ENCODE measurements around the gene SLIT1.

Gene SLIT1

DNA sequence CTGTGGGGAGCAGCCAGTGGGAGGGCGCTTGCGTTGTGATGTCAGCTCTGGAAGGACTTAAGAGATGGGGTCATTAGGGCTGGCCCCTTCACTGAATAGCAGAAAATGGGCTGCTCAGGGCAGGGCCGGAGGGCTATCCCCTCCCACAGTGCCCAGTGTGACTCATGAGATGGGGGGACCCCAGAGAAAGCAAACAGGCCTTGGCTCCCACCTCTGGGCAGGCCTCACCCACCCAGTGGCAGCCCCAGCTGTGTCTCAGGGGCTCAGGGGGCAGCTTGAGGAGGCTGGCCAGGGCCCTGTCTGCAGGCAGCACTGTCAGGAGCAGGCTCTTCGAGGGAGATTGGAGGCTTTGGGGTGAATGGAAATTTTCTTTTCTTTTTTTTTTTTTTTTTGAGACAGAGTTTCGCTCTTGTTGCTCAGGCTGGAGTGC, 168.3 kb downstream of the SLIT1 start:
- no peak for DNase-seq

- DNase-seq = no peak
Measured at GRCh38 chr10:97016728-97017473, 168.9 kb downstream of the SLIT1 start.

GRCh38 chr10:97015240-97015639, 170.5 kb downstream of the SLIT1 start:
- DNase-seq = no peak

DNA sequence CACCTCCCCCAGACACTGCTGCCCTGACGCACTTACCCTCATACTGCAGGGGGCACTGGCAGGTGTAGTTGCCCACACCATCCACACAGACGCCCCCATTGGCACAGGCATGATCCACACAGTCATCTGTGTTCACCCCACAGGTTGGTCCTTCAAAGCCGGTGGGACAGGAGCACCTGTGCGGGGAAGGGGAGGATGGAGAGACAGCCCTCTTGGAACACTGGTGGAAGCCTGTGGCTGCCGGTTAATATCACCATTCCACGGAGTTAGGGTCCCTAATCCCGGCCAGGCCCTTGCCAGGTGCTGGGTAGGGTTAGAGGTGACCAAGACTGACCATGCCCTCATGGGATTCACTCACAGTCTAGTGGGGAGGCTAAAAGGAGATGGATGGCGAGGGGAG, 171.8 kb downstream of the SLIT1 start:
- DNase-seq = no peak

GRCh38 chr10:97013568-97013967, 172.2 kb downstream of the SLIT1 start:
- DNase-seq = no peak

GRCh38 chr10:97012470-97012869, 173.3 kb downstream of the SLIT1 start:
- DNase-seq = no peak

- no peak for DNase-seq
Measured at GRCh38 chr10:97011397-97011796, 174.4 kb downstream of the SLIT1 start.

- no peak for DNase-seq
Measured at GRCh38 chr10:97010695-97011206, 175.0 kb downstream of the SLIT1 start.

DNA sequence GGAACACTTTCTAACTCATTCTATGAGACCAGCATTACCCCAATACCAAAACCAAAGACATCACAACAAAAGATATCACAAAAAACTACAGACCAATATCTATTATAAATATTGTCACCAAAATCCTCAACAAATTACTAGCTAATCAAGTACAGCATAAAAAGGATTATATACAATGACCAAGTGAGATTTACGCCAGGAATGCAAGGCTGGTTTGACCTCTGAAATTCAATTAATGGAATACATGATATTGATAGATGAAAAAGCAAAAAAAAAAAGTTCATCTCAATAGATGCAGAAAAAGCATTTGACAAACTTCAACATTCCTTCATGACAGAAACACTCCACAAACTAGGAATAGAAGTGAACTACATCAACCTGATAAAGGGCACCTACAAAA, 178.3 kb downstream of the SLIT1 start:
- no peak for DNase-seq

DNA sequence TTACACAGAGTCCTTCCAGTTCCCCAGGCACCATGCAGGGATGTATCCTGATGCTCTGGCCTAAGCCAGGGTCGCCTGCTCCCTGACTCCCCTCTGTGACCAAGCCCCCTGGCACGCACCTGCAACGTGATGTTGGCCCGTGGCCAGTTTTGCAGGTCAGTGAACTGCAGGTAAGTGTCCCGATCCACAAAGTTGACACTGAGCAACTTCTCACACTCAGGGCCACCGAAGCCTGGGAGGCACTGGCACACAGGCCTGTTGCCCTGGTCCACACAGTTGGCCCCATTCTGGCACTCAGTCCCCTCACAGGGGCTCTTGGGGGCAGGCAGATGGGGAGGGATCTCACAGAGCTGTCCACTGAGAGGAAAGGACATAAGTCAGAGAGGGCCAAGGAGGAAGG, 179.4 kb downstream of the SLIT1 start:
- no peak for DNase-seq

DNA sequence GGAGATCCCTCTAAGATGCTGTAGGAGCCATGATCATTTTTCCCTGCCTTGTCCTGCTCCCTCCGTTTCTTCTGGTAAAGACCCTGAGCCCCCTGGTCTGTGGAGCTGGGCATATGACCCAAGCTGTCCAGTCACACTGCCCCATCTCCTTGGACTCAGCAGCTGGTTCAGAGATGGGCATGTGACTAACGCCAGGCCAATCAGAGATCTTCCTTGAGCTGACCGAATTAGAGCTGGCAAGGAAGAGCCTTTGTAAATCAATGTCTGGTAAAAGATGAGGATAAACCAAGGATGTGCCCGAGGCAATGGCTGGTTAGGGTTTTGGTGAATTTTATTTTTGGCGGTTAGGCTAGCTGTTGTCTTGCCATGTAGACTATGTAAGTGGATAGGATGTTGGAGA, 180.4 kb downstream of the SLIT1 start:
- DNase-seq = no peak

DNA sequence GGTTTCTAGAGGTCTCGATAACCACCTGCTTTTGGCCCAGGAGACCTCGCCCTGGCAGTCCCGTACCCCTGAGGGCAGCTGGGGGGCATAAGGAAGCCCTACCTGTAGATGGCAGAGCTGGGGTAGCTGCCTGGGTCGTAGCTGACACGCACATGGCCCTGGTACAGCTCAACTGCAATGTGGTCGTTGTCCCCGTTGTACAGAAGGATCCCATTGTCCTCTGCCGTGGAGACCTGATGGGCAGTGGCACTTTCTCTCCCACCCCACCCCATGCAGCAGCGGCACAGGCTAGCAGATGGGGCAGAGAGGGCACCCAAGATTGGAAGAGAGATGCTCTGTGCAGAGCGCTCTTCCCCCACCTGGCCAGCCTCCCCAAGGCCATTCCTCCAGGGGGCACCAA, 181.2 kb downstream of the SLIT1 start:
- DNase-seq = no peak

DNA sequence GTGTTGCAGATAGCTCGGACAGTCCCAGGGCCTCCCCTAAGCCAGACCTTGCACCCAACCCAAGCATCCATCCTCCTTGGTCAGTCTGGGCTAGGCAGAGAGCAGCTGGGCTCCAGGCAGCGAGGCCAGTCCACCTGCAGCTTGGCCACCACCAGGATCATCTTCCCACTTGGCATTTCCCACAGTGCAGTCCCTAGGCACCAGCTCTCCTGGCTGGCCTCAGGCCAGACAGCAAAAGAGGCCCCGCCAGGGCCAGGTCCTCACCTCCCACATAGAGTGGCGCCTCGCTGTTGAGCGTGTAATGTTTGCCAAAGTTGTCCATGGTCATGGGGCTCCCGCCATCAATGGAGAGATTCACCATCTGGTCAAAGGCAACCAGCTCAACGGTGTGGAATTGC, 182.0 kb downstream of the SLIT1 start:
- no peak for DNase-seq

DNA sequence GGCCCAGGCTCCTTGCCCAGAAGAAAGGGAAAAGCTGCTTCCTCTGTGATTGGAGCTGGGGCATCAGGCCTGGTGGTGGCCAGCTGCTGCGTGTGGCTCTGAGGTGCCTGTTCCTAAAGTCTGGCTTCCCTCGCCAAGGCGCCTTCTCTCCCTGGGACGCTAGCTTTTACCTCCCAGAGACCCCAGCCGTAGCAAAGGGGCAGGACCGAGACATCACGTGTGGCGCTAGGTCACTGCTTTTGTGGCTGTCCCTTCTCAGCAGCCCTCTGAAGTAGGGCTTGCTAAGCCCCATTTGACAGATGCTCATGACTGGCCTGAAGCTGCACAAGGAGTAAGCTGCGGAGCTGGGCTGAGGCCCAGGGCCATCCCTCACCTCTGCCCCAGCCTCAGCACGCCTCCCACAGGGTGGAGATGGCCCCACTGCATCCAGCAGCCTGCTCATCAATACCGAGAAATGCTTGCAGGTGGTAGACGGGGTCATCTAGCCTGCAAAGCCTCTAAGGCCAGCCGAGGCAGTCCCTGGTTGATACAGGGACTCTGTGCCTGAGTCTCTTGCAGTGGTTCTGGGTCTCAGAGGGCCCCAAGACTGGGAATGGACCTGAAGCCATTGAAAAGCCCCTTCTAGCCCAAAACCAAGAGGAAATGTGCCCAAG, 182.5 kb downstream of the SLIT1 start:
- no peak for DNase-seq

DNA sequence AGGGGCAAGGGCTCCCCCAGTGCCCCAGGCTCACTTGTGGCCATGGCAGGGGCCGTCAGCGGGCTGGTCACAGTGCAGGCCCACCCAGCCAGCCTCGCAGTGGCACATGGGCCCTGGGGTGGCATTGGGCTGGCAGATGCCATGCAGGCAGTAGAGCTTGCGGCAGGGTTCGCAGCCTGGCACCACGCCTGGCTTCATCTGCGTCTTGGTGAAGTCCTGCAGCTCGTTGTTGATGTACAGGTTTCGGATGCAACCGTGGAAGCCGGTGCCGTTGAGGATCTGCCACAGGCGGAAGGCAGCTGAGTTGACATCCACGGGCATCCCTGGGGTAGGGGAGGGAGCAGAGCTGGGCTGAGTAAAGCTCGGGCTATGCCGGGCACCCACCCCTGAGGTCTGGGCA, 183.1 kb downstream of the SLIT1 start:
- no peak for DNase-seq

DNA sequence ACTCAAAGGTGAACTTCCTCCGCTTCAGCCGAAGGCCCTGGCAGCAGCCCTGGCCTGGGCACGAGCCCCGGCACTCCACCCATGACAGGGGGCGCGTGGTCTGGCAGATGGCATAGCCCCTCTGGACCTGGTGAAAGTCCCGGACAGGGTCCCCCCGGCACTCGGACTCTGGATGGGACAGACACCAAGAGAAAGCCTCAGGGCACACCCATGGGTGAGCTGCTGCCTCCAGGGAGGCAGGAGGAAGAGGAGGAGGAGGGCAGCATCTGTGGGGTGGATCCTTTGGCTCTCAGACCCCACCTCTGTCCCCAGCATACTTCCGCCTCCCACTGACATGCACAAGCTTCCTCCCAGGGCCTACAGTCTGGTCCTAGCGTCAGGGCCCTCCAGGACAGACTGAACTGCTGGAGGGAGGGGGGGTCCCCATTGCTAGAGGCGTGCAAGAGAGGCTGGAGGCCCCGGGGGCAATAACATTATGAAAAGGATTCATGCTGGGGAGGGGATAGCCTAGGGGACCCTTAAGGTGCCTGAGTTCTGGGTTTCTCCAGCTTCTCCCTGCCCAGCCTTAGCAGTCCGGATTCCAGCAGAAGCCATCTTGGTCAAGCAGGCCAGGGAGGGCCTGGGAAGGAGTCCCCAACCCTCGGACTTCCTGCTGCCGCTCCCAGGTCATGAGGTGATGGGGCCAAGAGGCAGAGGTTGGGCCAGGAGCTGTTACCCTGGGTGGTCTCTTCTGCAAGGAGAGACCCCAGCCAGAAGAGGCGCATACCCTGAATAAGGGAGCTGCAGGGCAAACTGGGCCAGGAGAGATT, 184.4 kb downstream of the SLIT1 start:
- DNase-seq = no peak

DNA sequence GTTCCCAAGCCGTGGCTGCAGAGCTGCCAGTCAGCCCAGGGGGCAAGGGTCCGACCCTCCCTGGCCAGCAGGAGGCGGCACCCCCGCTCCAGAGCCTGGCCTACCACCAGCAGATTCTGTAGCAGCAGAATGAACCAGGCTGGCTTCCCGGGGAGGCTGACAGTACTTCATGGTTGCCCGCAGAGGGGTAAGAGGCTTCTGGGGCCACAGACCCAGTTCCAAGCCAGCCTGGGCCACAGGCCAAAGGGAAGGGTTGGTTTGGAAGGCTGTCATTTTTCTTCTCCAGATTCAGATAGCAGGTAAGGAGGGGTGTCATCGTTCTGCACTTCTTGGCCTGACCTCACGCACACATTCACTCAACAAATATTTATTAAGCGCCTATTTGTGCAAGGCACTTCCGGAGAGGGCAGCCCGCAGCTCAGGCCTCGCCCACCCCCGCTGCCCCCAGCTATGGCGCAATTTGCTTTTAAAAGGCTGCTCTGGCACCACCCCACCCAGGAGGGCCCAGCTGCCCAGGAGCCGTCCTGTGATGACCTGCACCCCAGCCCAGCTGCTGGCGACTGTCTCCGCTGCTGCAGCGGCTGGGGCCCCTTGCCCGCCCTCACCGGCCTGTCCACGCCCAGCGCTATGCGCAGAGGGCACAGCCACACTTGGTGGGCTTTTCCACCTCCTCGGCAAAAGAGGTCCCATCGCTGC, 185.1 kb downstream of the SLIT1 start:
- DNase-seq = peak in 1 of 2 experiments; percentile 11

DNA sequence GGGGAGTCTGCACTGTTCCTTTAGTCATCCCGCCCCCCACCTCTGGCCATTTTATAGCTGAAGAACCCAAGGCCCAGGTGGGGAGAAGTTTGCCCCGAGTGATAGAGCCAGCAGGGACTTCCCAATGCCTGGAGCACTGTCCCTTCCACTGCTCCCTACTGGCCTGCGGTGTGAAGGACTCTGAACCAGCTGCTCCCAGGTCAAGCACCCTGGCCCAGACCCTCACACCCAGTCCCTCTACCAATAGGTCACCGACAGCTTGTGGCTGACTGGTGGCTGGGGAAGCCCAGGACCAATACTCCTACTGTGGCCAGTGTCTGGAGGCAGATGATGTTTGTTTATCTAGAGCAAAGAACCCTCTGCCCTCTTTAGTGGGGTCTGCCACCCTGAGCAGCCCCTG, 185.8 kb downstream of the SLIT1 start:
- no peak for DNase-seq

DNA sequence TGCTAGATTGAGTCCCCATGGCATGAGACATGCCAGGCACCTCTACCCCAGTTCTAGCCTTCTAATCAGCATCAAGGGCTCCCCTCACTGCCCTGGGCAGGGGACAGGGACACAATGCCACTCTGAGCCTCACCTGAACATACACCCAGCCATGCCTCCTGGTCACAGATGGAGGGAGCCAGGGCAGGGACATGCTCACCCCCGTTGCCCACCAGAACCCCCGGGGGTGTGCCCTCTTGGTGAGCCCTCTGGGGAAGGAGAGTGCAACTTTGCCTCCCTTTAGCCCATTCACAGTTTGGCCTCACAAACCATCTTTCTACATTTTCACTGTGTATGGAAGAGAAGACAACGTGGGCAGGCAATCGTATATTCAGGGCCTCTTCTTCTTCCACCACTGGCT, 186.4 kb downstream of the SLIT1 start:
- no peak for DNase-seq

- DNase-seq = no peak
Measured at GRCh38 chr10:96998329-96998888, 187.3 kb downstream of the SLIT1 start.

DNA sequence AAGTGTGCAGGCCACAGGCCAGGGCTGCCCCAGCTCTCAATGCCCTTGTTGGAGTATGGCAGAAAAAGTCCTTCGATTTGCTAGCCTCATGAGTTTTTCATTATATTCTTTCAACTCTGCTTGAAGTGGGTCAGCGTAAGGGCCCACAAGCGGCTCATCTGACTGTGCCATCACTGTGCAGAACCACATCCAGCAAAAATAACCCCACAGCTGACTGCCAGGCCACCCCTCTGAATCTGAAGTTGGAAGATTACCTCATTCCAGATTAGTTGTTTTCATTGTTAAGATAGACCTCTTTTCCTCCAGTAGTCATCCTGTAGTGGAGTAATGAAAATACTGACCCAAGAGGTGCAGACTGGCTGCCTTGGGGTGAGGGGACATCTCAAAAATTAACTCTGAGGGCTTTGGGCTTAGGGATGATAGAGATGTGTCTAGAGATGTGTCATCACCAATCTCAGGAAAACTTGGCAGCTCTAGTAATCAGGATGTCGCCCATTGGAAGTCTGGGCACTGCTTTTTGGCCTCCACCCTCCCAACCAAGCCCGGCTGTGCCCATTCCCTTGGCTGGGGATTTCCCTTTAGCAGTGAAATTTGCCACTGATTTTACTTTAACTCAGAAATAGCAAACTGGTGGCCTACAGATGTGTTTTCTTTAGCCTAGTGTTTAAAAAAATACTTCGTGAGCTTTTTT, 189.3 kb downstream of the SLIT1 start:
- DNase-seq = no peak

DNA sequence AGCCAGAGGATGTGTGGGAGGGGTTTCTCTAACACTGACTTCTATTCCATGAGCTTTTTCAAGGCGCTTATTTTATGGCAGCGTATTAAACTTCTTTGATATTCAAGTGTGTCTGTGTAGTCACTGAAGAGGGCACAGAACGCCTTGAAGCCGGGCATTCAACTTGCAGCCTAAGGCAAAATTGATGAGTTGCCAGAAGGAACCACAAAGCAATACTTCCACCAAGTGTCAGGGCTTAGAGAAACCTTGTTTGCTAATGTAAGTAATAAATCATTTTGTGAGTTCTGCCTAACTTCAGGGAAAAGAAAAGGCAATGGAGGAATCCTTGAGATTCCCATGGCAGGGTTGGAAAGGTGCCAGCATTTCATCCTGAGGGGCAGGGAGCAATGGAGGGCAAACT, 189.9 kb downstream of the SLIT1 start:
- DNase-seq = no peak
